ENCODE measurements around the gene GH1.
A peak's percentile ranks its signal among the peaks of the same experiment; 100 is the strongest.
"Not testable (repeated sequence)": the region's sequence is repeated elsewhere in the genome, so short reads cannot be mapped to it uniquely, and the experiment has no call there.

The GH1 gene

DNA sequence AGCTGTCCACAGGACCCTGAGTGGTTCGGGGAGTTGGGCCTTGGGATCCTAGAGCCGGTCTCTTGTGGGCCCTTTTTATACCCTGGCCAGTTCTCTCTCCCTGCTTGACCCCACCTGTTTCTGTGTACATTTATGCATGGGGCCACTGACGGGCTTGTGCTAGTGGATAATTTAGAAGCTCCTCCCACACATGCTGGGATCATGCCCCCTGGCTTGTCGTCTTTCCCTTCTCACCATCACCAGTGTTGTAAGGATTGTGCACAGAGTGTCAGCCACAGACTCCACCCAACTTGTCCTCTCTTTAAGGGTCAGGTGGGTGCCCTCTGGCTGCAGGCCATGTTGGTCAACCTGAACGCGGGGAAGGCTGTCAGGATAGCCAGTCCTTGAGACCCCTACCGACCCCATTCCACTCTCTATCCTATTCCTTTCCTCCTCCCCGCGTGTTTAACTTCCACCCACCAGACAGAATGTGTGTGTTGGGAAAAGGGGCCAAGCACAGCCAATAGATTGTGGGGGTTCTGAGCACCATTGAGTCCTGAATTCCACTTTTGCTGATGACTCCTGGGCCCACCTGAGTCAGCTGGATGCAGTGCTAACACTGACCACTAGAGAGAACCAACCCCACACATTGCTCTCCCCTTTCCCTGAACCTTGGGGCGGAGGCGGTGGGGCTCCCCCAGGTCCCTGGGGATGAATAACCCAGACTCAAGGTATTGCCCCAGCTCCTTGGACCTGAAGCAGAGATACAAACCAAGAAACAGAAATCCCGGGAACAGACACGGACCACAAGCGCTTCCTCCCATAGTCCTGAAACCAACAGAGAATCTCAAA lies 21.9 kb downstream of the GH1 start, which contains the start of gene CSH1:
Gene CSH1 (minus strand): TSS at position 51 of the 831 bp plus-strand sequence. CDS start 63 bp downstream, outside the sequence.
- DNase-seq (ENCODE audit: low read depth), result not testable (repeated sequence)

DNA sequence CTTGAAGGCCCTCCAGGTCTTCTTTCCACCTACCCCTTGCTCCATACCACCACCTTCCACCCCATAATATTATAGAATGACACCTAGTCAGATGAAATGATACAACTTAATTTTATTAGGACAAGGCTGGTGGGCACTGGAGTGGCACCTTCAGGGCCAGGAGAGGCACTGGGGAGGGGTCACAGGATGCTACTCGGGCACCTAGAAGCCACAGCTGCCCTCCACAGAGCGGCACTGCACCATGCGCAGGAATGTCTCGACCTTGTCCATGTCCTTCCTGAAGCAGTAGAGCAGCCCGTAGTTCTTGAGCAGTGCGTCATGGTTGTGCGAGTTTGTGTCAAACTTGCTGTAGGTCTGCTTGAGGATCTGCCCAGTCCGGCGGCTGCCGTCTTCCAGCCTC lies 23.8 kb downstream of the GH1 start:
- DNase-seq (ENCODE audit: low read depth), result not testable (repeated sequence)

DNA sequence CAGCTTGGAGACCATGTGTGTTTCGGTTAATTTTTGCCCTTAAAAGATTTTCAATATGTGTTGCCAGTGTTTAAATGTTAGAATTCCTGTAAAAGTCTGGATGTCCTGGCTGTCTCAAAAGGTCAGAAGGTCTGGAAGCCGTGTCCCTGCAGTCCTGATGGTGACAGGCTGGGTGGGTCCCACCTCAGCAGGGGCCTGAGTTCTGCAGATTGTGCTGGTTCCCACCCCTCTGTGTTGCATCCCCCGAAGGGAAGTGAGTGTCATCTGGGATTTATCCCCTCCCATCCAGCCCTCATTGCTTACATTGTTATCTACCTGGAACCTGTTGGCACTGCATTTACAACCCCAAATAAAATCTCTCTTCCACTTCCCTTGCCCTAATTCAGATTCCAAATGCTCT lies 24.6 kb downstream of the GH1 start:
- not testable (repeated sequence) for DNase-seq (ENCODE audit: low read depth)

DNA sequence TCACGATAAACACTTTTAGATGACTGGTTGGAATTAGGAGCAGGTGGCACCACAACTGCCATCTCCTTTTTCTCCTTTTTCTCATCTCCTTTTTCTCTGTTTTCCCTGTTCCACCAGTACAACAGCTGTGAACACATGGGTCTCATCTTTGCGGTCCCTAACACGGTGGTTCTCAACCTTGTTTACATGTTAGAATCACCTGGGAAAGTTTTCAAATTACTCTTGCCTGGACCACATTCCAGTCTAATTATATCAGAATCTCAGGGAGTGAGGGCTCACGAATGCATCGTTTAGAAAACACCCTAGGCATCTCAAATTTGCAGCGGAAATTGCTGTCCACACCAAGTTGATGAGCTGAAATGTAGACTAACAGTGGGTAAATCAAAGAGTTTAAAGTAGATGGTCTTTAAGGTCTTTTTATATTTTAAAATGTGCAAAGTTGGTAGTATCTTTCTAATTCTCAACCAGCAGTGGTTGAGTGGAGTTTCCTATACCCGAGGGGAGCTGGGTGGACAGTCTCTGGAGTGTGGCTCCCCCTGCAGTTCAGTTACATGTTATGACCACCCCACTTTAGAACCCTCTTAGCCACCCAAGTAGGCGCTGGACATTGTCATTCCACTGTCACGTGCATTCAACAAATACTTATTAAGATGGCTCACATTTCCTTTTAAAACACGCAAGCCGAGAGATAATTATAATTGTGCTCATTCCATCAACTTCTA lies 26.2 kb downstream of the GH1 start:
- DNase-seq (ENCODE audit: low read depth), result not testable (repeated sequence)

DNA sequence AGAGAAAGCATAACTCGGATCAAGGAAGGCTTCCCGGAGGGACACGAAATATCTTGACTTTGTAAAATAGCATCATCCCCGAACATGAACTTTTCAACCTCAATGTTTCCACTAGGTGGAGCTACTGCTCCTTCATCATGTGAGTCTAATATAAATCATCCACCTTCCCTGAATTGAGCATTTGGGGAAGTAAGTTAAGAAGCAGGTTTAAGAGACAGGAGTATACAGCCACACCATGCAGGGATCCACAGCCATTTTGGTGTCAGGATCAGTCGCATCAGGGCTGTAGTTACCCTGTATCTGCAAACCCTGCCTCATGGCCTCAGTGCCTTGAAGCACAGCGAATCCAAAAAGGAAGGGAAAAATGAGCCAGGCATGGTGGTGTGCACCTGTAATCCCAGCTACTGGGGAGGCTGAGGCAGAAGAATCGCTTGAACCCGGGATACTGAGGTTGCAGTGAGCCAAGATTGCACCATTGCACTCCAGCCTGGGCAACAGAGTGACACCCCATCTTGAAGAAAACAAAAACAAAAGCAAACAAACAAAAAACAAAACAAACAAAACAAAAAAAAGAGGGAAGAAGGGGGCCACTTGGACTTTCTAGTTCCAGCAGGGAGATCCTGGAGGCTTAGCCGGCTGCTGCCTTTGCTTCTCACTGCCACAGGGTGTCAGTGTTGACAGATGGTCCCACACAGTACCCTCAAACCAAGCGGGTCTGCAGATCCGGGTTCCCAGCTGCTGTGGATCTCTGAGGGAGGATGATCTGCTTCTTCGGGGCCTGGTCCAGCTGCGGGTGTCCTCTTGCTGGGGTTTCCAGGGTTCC lies 29.4 kb downstream of the GH1 start:
- DNase-seq (ENCODE audit: low read depth), result not testable (repeated sequence)

DNA sequence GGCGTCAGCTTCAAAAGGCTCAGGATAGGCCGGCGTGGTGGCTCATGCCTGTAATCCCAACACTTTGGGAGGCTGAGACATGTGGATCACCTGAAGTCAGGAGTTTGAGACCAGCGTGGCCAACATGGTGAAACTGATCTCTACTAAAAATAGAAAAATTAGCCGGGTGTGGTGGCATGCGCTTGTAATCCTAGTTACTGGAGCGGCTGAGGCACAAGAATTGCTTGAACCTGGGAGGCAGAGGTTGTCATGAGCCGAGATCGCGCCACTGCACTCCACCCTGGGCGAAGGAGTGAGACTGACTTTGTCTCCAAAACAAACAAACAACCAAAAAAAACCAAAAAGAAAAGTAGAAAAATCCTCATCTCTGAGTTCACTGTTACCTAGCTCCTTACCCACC lies 33.5 kb downstream of the GH1 start:
- DNase-seq (ENCODE audit: low read depth), result not testable (repeated sequence)

DNA sequence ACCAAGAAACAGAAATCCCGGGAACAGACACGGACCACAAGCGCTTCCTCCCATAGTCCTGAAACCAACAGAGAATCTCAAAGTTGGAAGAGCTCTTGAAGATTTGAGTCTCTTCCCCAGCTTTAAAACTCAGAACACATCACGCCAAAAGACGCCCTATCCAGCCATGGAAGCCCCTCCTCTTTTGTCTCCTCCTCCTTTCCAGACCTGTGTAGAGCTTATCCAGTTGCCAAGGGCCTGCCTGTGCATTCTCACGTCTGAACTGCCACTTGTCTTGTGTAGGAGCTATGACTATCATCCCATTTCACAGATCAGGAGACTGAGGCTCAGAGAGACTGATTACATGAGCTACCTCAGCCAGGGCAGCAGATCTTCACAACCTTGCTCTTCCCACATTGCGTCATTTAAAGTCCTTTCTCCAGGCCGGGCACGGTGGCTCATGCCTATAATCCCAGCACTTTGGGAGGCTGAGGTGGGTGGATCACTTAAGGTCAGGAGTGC lies 36.0 kb downstream of the GH1 start:
- not testable (repeated sequence) for DNase-seq (ENCODE audit: low read depth)

DNA sequence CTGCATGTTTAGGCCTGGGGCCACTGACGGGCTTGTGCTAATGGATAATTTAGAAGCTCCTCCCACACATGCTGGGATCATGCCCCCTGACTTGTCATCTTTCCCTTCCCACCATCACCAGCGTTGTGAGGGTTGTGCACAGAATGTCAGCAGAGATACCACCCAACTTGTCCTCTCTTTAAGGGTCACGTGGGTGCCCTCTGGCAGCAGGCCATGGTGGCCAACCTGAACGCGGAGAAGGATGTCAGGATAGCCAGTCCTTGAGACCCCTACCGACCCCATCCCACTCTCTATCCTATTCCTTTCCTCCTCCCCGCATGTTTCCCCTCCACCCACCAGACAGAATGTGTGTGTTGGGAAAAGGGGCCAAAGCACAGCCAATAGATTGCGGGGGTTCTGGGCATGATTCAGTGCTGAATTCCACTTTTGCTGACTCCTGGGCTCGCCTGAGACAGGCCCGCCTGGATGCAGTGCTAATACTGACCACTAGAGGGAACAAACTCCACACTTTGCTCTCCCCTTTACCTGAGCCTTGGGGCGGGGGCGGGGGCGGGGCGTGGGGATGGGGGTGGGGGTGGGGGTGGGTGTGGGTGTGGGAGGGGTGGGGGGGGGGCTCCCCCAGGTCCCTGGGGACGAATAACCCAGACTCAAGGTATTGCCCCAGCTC lies 36.6 kb downstream of the GH1 start, which contains the start of gene GH2:
Gene GH2 (minus strand): TSS at position 10 of the 667 bp plus-strand sequence. CDS start 143 bp downstream, outside the sequence.
- DNase-seq (ENCODE audit: low read depth), result peak; percentile 37

DNA sequence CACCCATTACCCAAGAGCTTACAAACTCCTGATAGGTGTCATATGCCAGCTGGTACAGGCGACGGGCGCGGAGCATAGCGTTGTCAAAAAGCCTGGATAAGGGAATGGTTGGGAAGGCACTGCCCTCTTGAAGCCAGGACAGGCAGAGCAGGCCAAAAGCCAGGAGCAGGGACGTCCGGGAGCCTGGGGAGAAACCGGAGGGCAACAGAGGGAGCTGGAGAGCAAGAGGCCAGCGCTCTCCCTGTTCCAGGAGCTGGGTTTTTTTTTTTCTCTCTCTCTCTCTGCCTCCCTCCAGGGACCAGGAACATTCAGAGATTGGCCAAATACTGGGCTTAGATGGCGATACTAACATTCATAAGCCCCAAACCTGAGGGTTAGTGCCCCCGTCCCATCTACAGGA lies 37.3 kb downstream of the GH1 start:
- not testable (repeated sequence) for DNase-seq (ENCODE audit: low read depth)

DNA sequence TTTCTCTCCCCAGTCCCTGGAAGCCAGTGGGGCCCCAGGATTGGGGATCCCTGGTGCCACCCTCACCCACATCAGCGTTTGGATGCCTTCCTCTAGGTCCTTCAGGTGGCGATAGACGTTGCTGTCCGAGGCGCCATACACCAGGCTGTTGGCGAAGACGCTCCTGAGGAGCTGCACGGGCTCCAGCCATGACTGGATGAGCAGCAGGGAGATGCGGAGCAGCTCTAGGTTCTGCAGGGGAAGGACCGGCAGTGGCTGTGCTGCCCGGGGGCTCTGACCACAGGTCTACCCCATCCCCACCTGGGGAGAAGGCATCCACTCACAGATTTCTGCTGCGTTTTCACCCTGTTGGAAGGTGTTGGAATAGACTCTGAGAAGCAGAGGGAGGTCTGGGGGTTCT lies 37.9 kb downstream of the GH1 start:
- no peak for DNase-seq (ENCODE audit: low read depth)

DNA sequence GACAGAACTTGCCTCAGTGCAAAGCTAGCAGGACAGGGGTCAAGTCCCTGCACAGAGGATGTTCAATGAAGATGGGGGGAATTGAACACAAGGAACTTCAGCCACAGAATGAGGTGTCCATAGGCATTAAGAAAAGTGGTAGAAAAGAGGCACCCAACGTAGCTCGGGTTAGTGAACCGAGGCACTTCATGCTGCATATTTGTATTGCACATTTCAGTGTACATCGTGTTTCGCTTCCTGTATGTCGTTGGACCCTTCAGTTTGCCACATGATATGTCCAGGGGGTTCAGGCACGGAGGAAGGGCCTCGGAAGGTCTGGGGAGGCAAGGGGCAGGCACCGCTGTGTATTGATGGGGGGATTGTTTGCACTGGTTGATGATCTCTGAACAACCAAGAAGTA lies 40.2 kb downstream of the GH1 start:
- DNase-seq (ENCODE audit: low read depth), result not testable (repeated sequence)

DNA sequence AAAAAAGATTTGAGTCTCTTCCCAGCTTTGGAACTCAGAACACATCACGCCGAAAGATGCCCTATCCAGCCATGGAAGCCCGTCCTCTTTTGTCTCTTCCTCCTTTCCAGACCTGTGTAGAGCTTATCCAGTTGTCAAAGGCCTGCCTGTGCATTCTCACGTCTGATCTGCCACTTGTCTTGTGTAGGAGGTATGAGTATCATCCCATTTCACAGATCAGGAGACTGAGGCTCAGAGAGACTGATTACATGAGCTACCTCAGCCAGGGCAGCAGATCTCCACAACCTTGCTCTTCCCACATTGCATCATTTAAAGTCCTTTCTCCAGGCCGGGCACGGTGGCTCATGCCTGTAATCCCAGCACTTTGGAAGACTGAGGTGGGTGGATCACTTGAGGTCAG lies 43.9 kb downstream of the GH1 start:
- DNase-seq (ENCODE audit: low read depth), result not testable (repeated sequence)

DNA sequence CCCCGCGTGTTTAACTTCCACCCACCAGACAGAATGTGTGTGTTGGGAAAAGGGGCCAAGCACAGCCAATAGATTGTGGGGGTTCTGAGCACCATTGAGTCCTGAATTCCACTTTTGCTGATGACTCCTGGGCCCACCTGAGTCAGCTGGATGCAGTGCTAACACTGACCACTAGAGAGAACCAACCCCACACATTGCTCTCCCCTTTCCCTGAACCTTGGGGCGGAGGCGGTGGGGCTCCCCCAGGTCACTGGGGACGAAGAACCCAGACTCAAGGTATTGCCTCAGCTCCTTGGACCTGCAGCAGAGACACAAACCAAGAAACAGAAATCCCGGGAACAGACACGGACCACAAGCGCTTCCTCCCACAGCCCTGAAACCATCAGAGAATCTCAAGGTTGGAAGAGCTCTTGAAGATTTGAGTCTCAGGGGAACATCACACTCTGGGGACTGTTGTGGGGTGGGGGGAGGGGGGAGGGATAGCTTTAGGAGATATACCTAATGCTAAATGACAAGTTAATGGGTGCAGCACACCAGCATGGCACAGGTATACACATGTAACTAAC lies 44.5 kb downstream of the GH1 start:
- not testable (repeated sequence) for DNase-seq (ENCODE audit: low read depth)

DNA sequence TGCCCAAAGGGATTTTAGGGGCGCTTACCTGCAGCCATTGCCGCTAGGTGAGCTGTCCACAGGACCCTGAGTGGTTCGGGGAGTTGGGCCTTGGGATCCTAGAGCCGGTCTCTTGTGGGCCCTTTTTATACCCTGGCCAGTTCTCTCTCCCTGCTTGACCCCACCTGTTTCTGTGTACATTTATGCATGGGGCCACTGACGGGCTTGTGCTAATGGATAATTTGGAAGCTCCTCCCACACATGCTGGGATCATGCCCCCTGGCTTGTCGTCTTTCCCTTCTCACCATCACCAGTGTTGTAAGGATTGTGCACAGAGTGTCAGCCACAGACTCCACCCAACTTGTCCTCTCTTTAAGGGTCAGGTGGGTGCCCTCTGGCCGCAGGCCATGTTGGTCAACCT lies 45.1 kb downstream of the GH1 start, which contains the start of gene CSH2:
Gene CSH2 (minus strand): TSS at position 101 of the 400 bp plus-strand sequence. CDS start 63 bp downstream, at position 38.
- not testable (repeated sequence) for DNase-seq (ENCODE audit: low read depth)

DNA sequence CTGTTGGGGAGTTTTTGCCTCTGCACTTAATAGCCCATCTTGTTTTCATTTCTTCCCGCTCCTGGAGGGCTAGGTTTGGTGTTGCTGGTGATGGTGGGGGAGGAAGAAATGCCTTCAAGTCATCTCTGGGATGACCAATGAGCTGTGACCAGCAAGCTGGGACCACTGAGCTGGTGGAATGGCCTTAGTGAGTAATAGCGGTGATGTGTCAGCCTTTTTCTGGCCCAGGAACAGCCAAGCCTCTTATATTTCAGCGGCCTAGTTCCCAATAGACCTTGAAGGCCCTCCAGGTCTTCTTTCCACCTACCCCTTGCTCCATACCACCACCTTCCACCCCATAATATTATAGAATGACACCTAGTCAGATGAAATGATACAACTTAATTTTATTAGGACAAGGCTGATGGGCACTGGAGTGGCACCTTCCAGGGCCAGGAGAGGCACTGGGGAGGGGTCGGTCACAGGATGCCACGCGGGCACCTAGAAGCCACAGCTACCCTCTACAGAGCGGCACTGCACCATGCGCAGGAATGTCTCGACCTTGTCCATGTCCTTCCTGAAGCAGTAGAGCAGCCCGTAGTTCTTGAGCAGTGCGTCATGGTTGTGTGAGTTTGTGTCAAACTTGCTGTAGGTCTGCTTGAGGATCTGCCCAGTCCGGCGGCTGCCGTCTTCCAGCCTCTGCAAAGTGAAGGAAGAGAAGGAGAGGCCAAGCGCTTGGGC lies 46.8 kb downstream of the GH1 start:
- DNase-seq (ENCODE audit: low read depth), result not testable (repeated sequence)

DNA sequence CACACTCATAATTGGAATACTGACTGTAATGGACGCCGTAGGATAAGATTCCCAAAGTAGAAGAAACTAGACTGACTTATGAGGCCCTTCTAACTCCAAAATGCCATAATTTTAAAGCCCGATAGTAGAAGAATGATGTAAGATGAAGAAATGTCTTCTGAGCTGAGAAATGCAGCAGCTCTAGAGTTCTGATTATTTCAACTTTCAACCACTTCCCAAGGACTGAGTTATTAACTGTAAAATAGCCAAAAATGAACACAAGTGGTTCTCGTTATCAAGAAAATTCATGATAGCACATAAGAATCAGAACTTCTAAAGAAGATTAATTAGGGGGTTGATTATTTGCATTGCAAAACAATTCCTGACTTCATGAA lies 48.4 kb downstream of the GH1 start:
- not testable (repeated sequence) for DNase-seq (ENCODE audit: low read depth)

DNA sequence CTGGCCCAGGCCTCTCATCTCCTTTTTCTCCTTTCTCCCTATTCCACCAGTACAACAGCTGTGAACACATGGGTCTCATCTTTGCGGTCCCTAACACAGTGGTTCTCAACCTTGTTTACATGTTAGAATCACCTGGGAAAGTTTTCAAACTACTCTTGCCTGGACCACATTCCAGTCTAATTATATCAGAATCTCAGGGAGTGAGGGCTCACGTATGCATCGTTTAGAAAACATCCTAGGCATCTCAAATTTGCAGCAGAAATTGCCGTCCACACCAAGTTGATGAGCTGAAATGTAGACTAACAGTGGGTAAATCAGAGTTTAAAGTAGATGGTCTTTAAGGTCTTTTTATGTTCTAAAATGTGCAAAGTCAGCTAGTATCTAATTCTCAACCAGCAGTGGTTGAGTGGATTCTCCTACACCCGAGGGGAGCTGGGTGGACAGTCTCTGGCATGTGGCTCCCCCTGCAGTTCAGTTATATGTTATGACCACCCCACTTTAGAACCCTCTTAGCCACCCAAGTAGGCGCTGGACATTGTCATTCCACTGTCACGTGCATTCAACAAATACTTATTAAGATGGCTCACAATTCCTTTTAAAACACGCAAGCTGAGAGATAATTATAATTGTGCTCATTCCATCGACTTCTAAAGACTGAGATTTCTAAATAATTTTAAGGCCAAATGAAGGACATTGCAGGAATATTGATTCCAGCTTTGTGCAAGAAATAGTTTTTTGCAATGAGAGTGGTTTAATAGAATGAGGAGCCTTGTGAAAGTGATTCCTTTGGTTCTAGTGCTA lies 48.9 kb downstream of the GH1 start:
- DNase-seq (ENCODE audit: low read depth), result not testable (repeated sequence)
